HepG2 (cell line): ENCODE measurements around the gene PTPN13. TPM values are rescaled to one million over a fixed set of nuclear protein-coding genes. Genes with fewer than 3 reads are reported as not detected.

Experiments
- ATAC-seq: fragments of 200-7000 bp; cut with Tn5 transposase; 3 replicates; pipeline ENCODE4 v1.9.1; 2020; ENCODE audit warnings: mild to moderate bottlenecking, moderate library complexity
- BruUV-seq: library from RNA; stranded (reverse); fragments of 400-500 nt; replicated peaks from 2 replicates; lab custom pipeline; 2021; lab: Mats Ljungman, UMichigan
- CTCF ChIA-PET: fragments of 300-600 bp; formaldehyde crosslinking; extraction: SDS; loops from one replicate; lab custom pipeline; 2021; ENCODE audit warnings: low total read pairs, inconsistent platforms, low intra/inter-chr PET ratio; lab: Yijun Ruan, JAX
- POLR2A ChIA-PET: fragments of 350-600 bp; sonication (Branson Sonifier 250); formaldehyde crosslinking; loops from one replicate; lab custom pipeline; 2020; ENCODE audit warnings: antibody characterized with exemption, inconsistent platforms; lab: Yijun Ruan, JAX
- DNase-seq: peaks from one replicate; pipeline ENCODE4 v3.0.0-alpha.2; 2015; ENCODE audit warnings: low spot score
- FAIRE-seq: peaks from 3 replicates; lab custom pipeline; 2011; peaks lifted over from hg19 to GRCh38; lab: Jason Lieb, UNC
- H2AFZ ChIP-seq: one replicate; pipeline ENCODE4 v1.6.1; 2011; ENCODE audit warnings: low read length, inconsistent platforms
- H3K27ac ChIP-seq: fragments of 300-600 bp; 3 replicates; pipeline ENCODE4 v1.8.0; 2011; ENCODE audit warnings: mixed run types, mild to moderate bottlenecking, mixed read lengths, low read length, inconsistent platforms; ENCODE audit not compliant: insufficient read depth; ENCODE audit errors: extremely low read length
- H3K27me3 ChIP-seq, 2 experiments: fragments of 200-600 bp in 1 of 2; 2 replicates in 1 of 2; 3 replicates in 1 of 2; pipeline versions ENCODE4 v1.6.0 to v1.8.0; 2011; ENCODE audit warnings: low read length in 2 of 2, mild to moderate bottlenecking in 2 of 2, moderate library complexity in 2 of 2, inconsistent platforms in 1 of 2; ENCODE audit not compliant: insufficient read depth in 2 of 2, control insufficient read depth in 1 of 2
- H3K36me3 ChIP-seq, 2 experiments: fragments of 200-600 bp in 1 of 2; replicated peaks in 1 of 2; 2 replicates in 1 of 2; 3 replicates in 1 of 2; pipeline versions ENCODE4 v1.5.1 to v1.8.0; 2011; ENCODE audit warnings: low read length in 2 of 2, inconsistent platforms in 1 of 2; ENCODE audit not compliant: insufficient read depth in 2 of 2, control insufficient read depth in 1 of 2
- H3K4me1 ChIP-seq: 2 replicates; pipeline ENCODE4 v1.5.1; 2012; ENCODE audit warnings: low read length, inconsistent platforms; ENCODE audit not compliant: insufficient read depth
- H3K4me2 ChIP-seq: 2 replicates; pipeline ENCODE4 v1.6.0; 2011; ENCODE audit warnings: low read depth, low read length, inconsistent platforms
- H3K4me3 ChIP-seq, 3 experiments: fragments of 200-600 bp in 1 of 3; sonication (generic), shearing (Covaris generic) in 1 of 3; replicated peaks in 1 of 3; 2 replicates each; pipeline ENCODE4 v1.5.1; 2011 to 2016; ENCODE audit warnings: low read length in 3 of 3, inconsistent platforms in 2 of 3, low read depth in 2 of 3, mild to moderate bottlenecking in 2 of 3, control low read depth in 1 of 3, mixed read lengths in 1 of 3; ENCODE audit not compliant: insufficient read depth in 1 of 3
- H3K79me2 ChIP-seq: one replicate; pipeline ENCODE4 v1.6.1; 2011; ENCODE audit warnings: low read length, inconsistent platforms; ENCODE audit not compliant: insufficient read depth
- H3K9ac ChIP-seq: 2 replicates; pipeline ENCODE4 v1.6.0; 2011; ENCODE audit warnings: mild to moderate bottlenecking, low read depth, low read length, inconsistent platforms; ENCODE audit not compliant: insufficient read depth
- H3K9me3 ChIP-seq: 2 replicates; pipeline ENCODE4 v1.5.1; 2012; ENCODE audit warnings: mild to moderate bottlenecking, low read length
- H4K20me1 ChIP-seq: 2 replicates; pipeline ENCODE4 v1.6.0; 2011; ENCODE audit warnings: inconsistent platforms, mild to moderate bottlenecking, low read length, moderate library complexity; ENCODE audit not compliant: insufficient read depth
- BCLAF1 ChIP-seq: fragments of 450-650 bp; IDR thresholded peaks from 2 replicates; pipeline ENCODE4 v1.6.1; 2017; ENCODE audit warnings: mild to moderate bottlenecking
- CSRNP2 ChIP-seq: sonication (generic); formaldehyde crosslinking; conservative IDR thresholded peaks from 2 replicates; pipeline ENCODE4 v1.8.0; 2022; ENCODE audit warnings: low read depth, missing genetic modification reagents
- NR2C2 ChIP-seq: sonication (generic); formaldehyde crosslinking; IDR thresholded peaks from 2 replicates; pipeline ENCODE4 v1.4.0; 2020; ENCODE audit warnings: missing genetic modification reagents, mild to moderate bottlenecking, moderate library complexity, borderline replicate concordance
- RFX3 ChIP-seq: IDR thresholded peaks from 2 replicates; pipeline ENCODE4 v1.6.1; 2016; ENCODE audit warnings: missing biosample characterization, missing genetic modification reagents
- TARDBP ChIP-seq: sonication (generic); formaldehyde crosslinking; IDR thresholded peaks from 2 replicates; pipeline ENCODE4 v1.8.0; 2022; ENCODE audit warnings: mild to moderate bottlenecking, missing genetic modification reagents
- ZMYM4 ChIP-seq: sonication (generic); formaldehyde crosslinking; IDR thresholded peaks from 2 replicates; pipeline ENCODE4 v1.8.1; 2023; ENCODE audit warnings: mild to moderate bottlenecking, missing genetic modification reagents
- ZNF275 ChIP-seq: sonication (generic); formaldehyde crosslinking; IDR thresholded peaks from 2 replicates; pipeline ENCODE4 v1.8.0; 2022; ENCODE audit warnings: missing genetic modification reagents, mild to moderate bottlenecking, inconsistent platforms, borderline replicate concordance
- ZNF563 ChIP-seq: sonication (generic); formaldehyde crosslinking; IDR thresholded peaks from 2 replicates; pipeline ENCODE4 v1.8.0; 2022; ENCODE audit warnings: mild to moderate bottlenecking, moderate library complexity, missing genetic modification reagents
- in situ Hi-C: cut with HindIII; loops from 2 replicates; pipeline ENCODE4 v1.10.0; 2017; ENCODE audit warnings: low pct_unique_long_range_greater_than_20kb; ENCODE audit not compliant: extremely low pct_ligation_motif_present
- intact Hi-C: fragments of 100-400 bp; cut with micrococcal nuclease; formaldehyde crosslinking; loops from one replicate; pipeline ENCODE4 v1.10.0; 2022; ENCODE audit not compliant: unreplicated experiment
- polyA plus RNA-seq, 8 experiments: library from polyadenylated mRNA; depleted of rRNA in 3 of 8; stranded (reverse) in 7 of 8; unstranded in 1 of 8; fragments of >200 nt; fragmentation: Illumina TruSeq in 4 of 8; extraction: Trizol in 4 of 8; gene quantifications; 2 replicates each; pipeline versions ENCODE4 v1.2.1 to v1.2.3, GENCODE V29; 2011 to 2016; ENCODE audit warnings: low read depth in 4 of 8, missing spikeins in 1 of 8, mixed read lengths in 1 of 8; ENCODE audit not compliant: insufficient read depth in 1 of 8
- total RNA-seq, 5 experiments: library from RNA; depleted of rRNA; stranded (reverse); fragments of >200 nt; fragmentation: Illumina TruSeq; extraction: Trizol; gene quantifications; 2 replicates each; pipeline ENCODE4 v1.2.3, GENCODE V29; 2016; ENCODE audit warnings: low read depth in 1 of 5

The PTPN13 gene
- total and polyA plus RNA-seq, 2 of the 13 experiments (the other 11 are each of a cell fraction or from before 2014, with no cell fraction given), result not detected

- no peak for ATAC-seq
- in situ Hi-C loops, result no loop called here
Measured at GRCh38 chr4:86619656-86620055, 25.5 kb downstream of the PTPN13 start.

More at GRCh38 chr4:86619656-86620055, 25.5 kb downstream of the PTPN13 start:
- intact Hi-C loops, result no loop called here
- Histone ChIP-seq H2AFZ (no peak overlapping the region), H3K36me3 (no peaks in the 10 kb centered on the region), H3K27ac (no peak overlapping the region), H3K4me1 (no peaks in the 10 kb centered on the region), H3K9ac (no peak overlapping the region), H3K9me3 (no peaks in the 10 kb centered on the region), H3K27me3 (no peaks in the 10 kb centered on the region), H3K79me2 (no peaks in the 10 kb centered on the region), H3K4me2 (no peak overlapping the region), H3K4me3 (no peak overlapping the region), H4K20me1 (no peaks in the 10 kb centered on the region)
- FAIRE-seq (no peak), DNase-seq (no peak)
- TF ChIP-seq ZNF563 (CRISPR knock-in tag) (no peak), RFX3 (CRISPR knock-in tag) (no peak), CSRNP2 (CRISPR knock-in tag) (no peak), NR2C2 (CRISPR knock-in tag) (no peak), BCLAF1 (no peak), ZNF275 (CRISPR knock-in tag) (no peak), ZMYM4 (no peak), TARDBP (CRISPR knock-in tag) (no peak)
- ChIA-PET POLR2A (no interaction called here), CTCF (no interaction called here)
- no TSS peak for BruUV-seq
